ENCODE results near the gene C2CD2L. TPM values are rescaled to one million over a fixed set of nuclear protein-coding genes. Genes with fewer than 3 reads are reported as not detected.
"Not testable (repeated sequence)": the region's sequence is repeated elsewhere in the genome, so short reads cannot be mapped to it uniquely, and the experiment has no call there.

C2CD2L gene
- total and polyA plus RNA-seq, 3 donors from 2014 or later, result 7.8 to 12.3 (median 11.7) TPM

GRCh38 chr11:119099711-119100110 lies 7.4 kb upstream of the C2CD2L start:
- 81 to 83% methylated on average over 6 of the region's 6 CpGs for WGBS, 2 donors
- Histone ChIP-seq H3K36me3 (ENCODE audit: low read depth, missing control alignments) (no peaks in the 10 kb centered on the region), H3K4me1 (peaks cover 32% of the 10 kb centered on the region), H3K27ac (no peak overlapping the region), H3K27me3 (no peaks in the 10 kb centered on the region), H3K4me3 (no peak overlapping the region), H3K9me3 (no peaks in the 10 kb centered on the region)
- TF ChIP-seq CTCF (IDR thresholded peaks at IDR 0.05) (no peak), POLR2A (IDR thresholded peaks at IDR 0.05) (no peak)
- no peak for DNase-seq
- intact Hi-C loops (cut with DNase I; ENCODE audit: low total_unique reads), result loop anchor here (5.0 to 10.0 kb wide), 2 partner anchors 42 to 85 kb away; partner anchors contain the start of genes HYOU1 and NHERF4

DNA sequence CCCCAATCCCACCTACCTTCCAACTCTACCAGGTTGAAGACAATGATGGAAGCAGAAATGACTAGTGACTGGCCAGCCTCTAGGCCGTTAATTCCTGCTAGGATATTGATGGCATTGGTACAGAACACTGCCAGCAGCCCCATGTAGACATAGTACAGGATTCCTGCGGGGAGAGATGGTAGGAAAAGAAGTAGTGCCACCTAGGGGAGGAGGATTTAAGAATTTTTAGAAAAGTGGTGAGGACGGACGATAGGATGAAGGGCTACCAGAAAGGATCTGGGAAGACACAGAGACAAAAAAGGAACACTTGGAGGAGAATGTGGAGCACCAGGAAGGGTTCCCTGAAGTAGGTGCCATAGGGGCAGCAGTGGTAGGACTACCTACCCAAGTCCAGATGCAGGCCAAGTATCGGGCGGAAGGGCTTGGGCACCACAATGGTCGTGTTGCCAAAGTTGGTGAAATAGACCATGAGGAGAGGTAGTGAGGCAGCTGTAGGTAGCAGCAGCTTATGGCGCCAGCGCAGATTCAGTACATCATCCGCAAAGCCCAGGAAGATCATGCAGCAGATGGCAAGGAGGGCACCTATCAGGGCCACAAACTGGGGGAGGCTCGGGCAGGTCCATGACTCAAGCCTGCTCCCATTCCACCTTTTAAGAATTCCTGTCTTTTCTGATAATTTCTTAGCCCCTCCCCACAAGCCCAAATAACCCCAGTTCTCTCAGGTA lies 6.7 kb upstream of the C2CD2L start:
- no peak for DNase-seq
- no peaks in the 10 kb centered on the region for H3K36me3 ChIP-seq (ENCODE audit: low read depth, missing control alignments)
- intact Hi-C loops (cut with DNase I; ENCODE audit: low total_unique reads), result no loop called here
- WGBS, 2 donors, result 49 to 50% methylated on average over 11 of the region's 11 CpGs
- no peaks in the 10 kb centered on the region for H3K9me3 ChIP-seq
- peaks cover 32% of the 10 kb centered on the region for H3K4me1 ChIP-seq
- no peaks in the 10 kb centered on the region for H3K27me3 ChIP-seq
- TF ChIP-seq POLR2A (IDR thresholded peaks at IDR 0.05) (no peak), CTCF (IDR thresholded peaks at IDR 0.05) (peak in 1 of 3 experiments; percentile 17)
- no peak overlapping the region for H3K27ac ChIP-seq
- peak overlapping the region in 1 of 2 donors; percentile 85 for H3K4me3 ChIP-seq

DNA sequence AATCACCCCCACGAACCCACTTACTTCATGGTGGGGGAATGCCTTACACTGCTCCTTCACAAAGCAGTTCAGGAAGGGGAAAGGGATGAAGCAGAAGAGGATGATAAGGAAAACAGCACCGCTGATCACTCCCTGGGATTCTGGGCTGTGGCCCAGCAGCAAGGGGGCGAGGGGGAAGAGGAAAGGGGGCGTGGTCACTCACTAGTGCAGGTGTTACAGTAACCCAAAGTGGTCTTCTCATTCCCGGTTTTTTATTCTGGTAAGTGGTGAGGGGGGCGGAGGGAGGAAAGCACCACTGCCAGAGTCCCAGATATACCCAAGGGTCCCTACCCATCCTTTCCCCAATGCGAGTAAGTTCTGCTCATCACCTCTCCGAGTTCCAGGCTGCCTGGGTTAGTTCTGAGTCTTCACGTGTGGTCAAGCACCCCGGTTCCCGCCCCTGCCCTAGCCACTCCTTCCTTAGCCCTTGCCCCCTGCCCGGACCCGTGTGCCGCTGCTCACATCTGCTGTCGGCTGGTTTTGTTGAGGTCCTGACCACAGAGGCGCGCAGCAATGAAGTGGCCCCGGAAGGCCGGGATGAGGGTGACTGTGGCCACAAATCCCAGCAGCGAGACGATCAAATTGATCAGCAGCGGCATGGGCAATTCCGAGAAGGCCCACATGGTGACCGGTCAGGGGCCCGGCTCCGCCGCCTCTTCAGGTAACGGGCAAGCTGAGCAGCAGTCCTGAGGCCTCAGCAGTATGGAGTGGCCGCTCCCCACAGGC lies 6.0 kb upstream of the C2CD2L start:
- DNase-seq, result no peak
- H3K36me3 ChIP-seq (ENCODE audit: low read depth, missing control alignments), result no peaks in the 10 kb centered on the region
- H3K27me3 ChIP-seq, result no peaks in the 10 kb centered on the region
- TF ChIP-seq CTCF (IDR thresholded peaks at IDR 0.05) (no peak), POLR2A (IDR thresholded peaks at IDR 0.05) (no peak)
- no peaks in the 10 kb centered on the region for H3K9me3 ChIP-seq
- intact Hi-C loops (cut with DNase I; ENCODE audit: low total_unique reads), result no loop called here
- peaks cover 32% of the 10 kb centered on the region for H3K4me1 ChIP-seq
- WGBS, 2 donors, result 1 to 2% methylated on average over 10 to 29 of the region's 29 CpGs
- peak overlapping the region; percentile 76 to 85 for H3K4me3 ChIP-seq
- peak overlapping the region; percentile 84 to 93 for H3K27ac ChIP-seq

DNA sequence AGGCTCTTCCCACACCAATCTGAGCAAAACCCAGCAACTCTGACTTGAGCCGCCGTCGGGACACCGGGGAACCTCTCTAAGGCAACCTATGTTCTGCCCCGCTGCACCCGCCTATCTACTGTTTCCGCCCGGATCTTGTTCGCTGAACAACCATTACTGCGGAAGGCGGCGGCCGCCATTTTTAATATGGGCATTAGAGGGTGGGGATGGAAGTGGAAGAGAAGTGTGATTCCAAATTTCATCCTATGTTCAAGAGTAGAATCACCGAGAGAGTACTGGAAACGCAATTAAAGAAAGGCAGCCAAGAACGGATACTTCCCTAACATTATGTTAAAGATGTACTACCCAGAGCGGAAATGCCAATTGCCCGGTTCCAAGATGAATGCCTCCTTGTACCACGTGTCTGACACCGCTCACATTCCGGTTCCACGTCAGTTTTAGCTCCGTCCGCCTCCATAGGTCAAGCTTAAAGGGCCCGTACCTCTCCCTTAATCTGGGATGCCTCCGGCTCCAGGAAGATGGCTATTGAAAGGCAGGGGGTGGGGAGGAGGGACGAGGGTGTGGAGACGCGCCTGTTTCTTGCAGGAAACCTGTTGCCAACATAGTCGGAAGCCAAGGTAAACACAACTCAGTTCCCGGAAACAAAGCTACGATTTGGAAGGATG lies 5.3 kb upstream of the C2CD2L start, which contains the start of gene DPAGT1:
Gene DPAGT1, minus strand, starts transcription at position 95 of the 665 bp plus-strand sequence. CDS start 198 bp downstream, outside the sequence.
- Histone ChIP-seq H3K27me3 (no peaks in the 10 kb centered on the region), H3K36me3 (ENCODE audit: low read depth, missing control alignments) (no peaks in the 10 kb centered on the region), H3K27ac (peak within 1 kb of the TSS; percentile 84 to 93), H3K4me1 (peaks cover 39% of the 10 kb centered on the region), H3K9me3 (no peaks in the 10 kb centered on the region), H3K4me3 (peak within 1 kb of the TSS; percentile 76 to 85)
- DNase-seq, result peak; percentile 97
- intact Hi-C loops (cut with DNase I; ENCODE audit: low total_unique reads), result no loop called here
- TF ChIP-seq POLR2A (IDR thresholded peaks at IDR 0.05), result no peak
- no peak for TF ChIP-seq CTCF (IDR thresholded peaks at IDR 0.05)
- WGBS, 2 donors, result 0% methylated on average over 32 of the region's 32 CpGs

GRCh38 chr11:119103161-119103664 lies 3.9 kb upstream of the C2CD2L start:
- Histone ChIP-seq H3K4me1 (peaks cover 39% of the 10 kb centered on the region), H3K4me3 (peak overlapping the region; percentile 76 to 85), H3K27ac (peak overlapping the region; percentile 84 to 93)
- intact Hi-C loops (cut with DNase I; ENCODE audit: low total_unique reads); H3K9me3 ChIP-seq; DNase-seq; H3K36me3 ChIP-seq (ENCODE audit: low read depth, missing control alignments); H3K27me3 ChIP-seq: not testable (repeated sequence)
- 68 to 73% methylated on average over 18 of the region's 18 CpGs for WGBS, 2 donors
